HUES48 (cell line): ENCODE measurements around the gene SERPINB7.

Experiments used
- H3K27ac ChIP-seq: one replicate; pipeline ENCODE4 v1.7.0; 2013; ENCODE audit warnings: low read depth, low read length, inconsistent platforms
- H3K27me3 ChIP-seq: 2 replicates; pipeline ENCODE4 v1.6.1; 2013; ENCODE audit warnings: mild to moderate bottlenecking, low read length; ENCODE audit not compliant: control insufficient read depth, insufficient read depth
- H3K36me3 ChIP-seq: 2 replicates; pipeline ENCODE4 v1.6.1; 2013; ENCODE audit warnings: low read length; ENCODE audit not compliant: control insufficient read depth, insufficient read depth
- H3K4me1 ChIP-seq: 2 replicates; pipeline ENCODE4 v1.6.1; 2013; ENCODE audit warnings: mild to moderate bottlenecking, low read length; ENCODE audit not compliant: control insufficient read depth, insufficient read depth
- H3K4me3 ChIP-seq: 2 replicates; pipeline ENCODE4 v1.5.1; 2013; ENCODE audit warnings: mild to moderate bottlenecking, low read depth, low read length
- H3K9ac ChIP-seq: 2 replicates; pipeline ENCODE4 v1.6.1; 2013; ENCODE audit warnings: mild to moderate bottlenecking, low read depth, low read length, moderate library complexity
- H3K9me3 ChIP-seq: 2 replicates; pipeline ENCODE4 v1.6.1; 2013; ENCODE audit warnings: low read length; ENCODE audit not compliant: control insufficient read depth, insufficient read depth

SERPINB7 gene

GRCh38 chr18:63848159-63848558 lies 72.9 kb downstream of the SERPINB7 start:
- Histone ChIP-seq H3K4me1 (no peaks in the 10 kb centered on the region), H3K9ac (no peak overlapping the region), H3K9me3 (no peaks in the 10 kb centered on the region), H3K4me3 (no peak overlapping the region), H3K36me3 (no peaks in the 10 kb centered on the region), H3K27ac (no peak overlapping the region), H3K27me3 (no peaks in the 10 kb centered on the region)

GRCh38 chr18:63850020-63850419 lies 74.8 kb downstream of the SERPINB7 start:
- no peak overlapping the region for H3K27ac ChIP-seq
- no peaks in the 10 kb centered on the region for H3K4me1 ChIP-seq
- no peaks in the 10 kb centered on the region for H3K9me3 ChIP-seq
- H3K9ac ChIP-seq: no peak overlapping the region
- no peaks in the 10 kb centered on the region for H3K36me3 ChIP-seq
- no peaks in the 10 kb centered on the region for H3K27me3 ChIP-seq
- no peak overlapping the region for H3K4me3 ChIP-seq

GRCh38 chr18:63850636-63851035 lies 75.4 kb downstream of the SERPINB7 start:
- Histone ChIP-seq H3K9me3 (no peaks in the 10 kb centered on the region), H3K36me3 (no peaks in the 10 kb centered on the region), H3K4me1 (no peaks in the 10 kb centered on the region), H3K9ac (no peak overlapping the region), H3K27me3 (no peaks in the 10 kb centered on the region), H3K27ac (no peak overlapping the region), H3K4me3 (no peak overlapping the region)
